GM12878 (cell line): Measurements from ENCODE around the gene FARS2.

Experiments used
- CBFB ChIP-seq: IDR thresholded peaks from 2 replicates; pipeline ENCODE4 v1.6.1; 2016; ENCODE audit warnings: antibody characterized with exemption, low read depth
- LARP7 ChIP-seq: fragments of 450-650 bp; IDR thresholded peaks from 2 replicates; pipeline ENCODE4 v1.6.1; 2017; ENCODE audit warnings: mild to moderate bottlenecking
- MTA2 ChIP-seq: fragments of 450-650 bp; IDR thresholded peaks from 2 replicates; pipeline ENCODE4 v1.6.1; 2016; ENCODE audit warnings: low read depth, mild to moderate bottlenecking, moderate library complexity
- TF ChIP-seq, protein P1 (sequence below): fragments of 450-650 bp; formaldehyde crosslinking; IDR thresholded peaks from 2 replicates; pipeline ENCODE4 v1.4.0; 2022; ENCODE audit warnings: mild to moderate bottlenecking, moderate library complexity
- TF ChIP-seq, protein P2 (sequence below): IDR thresholded peaks from 2 replicates; pipeline ENCODE4 v1.6.1; 2011; ENCODE audit warnings: mild to moderate bottlenecking, low read depth, low read length, moderate library complexity; ENCODE audit not compliant: insufficient replicate concordance
- TF ChIP-seq, protein P3 (sequence below), 3 experiments: IDR thresholded peaks in 2 of 3; conservative IDR thresholded peaks in 1 of 3; 2 replicates each; pipeline ENCODE4 v1.5.1; 2011; ENCODE audit warnings: low read depth in 3 of 3, low read length in 3 of 3, mild to moderate bottlenecking in 3 of 3, control low read depth in 2 of 3, moderate library complexity in 2 of 3, inconsistent platforms in 1 of 3, mixed read lengths in 1 of 3; ENCODE audit not compliant: control insufficient read depth in 2 of 3, insufficient read depth in 1 of 3; ENCODE audit errors: extremely low read depth in 1 of 3
- TF ChIP-seq, protein P4 (sequence below): fragments of 450-650 bp; IDR thresholded peaks from 2 replicates; pipeline ENCODE4 v1.6.1; 2016; ENCODE audit warnings: mild to moderate bottlenecking

DNA sequence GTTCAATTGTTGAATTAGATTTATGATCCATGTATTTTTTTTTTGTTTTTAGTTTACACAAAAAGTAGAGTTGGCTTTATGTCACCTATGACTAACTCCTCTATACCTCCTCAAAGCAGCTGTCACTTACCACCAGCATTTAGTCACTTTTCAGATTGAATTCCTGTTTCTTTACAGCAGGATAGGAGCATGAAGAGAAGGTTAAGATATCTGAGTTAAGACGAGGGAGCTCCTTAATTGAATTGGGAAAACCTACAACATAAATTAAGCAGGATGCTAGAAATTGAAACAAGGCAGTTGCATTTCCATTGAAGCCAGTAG lies 237.2 kb downstream of the FARS2 start:
- TF ChIP-seq, protein P1, sequence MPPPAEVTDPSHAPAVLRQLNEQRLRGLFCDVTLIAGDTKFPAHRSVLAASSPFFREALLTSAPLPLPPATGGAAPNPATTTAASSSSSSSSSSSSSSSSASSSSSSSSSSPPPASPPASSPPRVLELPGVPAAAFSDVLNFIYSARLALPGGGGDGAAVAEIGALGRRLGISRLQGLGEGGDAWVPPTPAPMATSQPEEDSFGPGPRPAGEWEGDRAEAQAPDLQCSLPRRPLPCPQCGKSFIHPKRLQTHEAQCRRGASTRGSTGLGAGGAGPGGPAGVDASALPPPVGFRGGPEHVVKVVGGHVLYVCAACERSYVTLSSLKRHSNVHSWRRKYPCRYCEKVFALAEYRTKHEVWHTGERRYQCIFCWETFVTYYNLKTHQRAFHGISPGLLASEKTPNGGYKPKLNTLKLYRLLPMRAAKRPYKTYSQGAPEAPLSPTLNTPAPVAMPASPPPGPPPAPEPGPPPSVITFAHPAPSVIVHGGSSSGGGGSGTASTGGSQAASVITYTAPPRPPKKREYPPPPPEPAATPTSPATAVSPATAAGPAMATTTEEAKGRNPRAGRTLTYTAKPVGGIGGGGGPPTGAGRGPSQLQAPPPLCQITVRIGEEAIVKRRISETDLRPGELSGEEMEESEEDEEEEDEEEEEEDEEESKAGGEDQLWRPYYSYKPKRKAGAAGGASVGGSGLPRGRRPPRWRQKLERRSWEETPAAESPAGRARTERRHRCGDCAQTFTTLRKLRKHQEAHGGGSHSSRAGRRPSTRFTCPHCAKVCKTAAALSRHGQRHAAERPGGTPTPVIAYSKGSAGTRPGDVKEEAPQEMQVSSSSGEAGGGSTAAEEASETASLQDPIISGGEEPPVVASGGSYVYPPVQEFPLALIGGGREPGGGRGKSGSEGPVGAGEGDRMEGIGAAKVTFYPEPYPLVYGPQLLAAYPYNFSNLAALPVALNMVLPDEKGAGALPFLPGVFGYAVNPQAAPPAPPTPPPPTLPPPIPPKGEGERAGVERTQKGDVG (CRISPR knock-in tag): no peak
- TF ChIP-seq, protein P2, sequence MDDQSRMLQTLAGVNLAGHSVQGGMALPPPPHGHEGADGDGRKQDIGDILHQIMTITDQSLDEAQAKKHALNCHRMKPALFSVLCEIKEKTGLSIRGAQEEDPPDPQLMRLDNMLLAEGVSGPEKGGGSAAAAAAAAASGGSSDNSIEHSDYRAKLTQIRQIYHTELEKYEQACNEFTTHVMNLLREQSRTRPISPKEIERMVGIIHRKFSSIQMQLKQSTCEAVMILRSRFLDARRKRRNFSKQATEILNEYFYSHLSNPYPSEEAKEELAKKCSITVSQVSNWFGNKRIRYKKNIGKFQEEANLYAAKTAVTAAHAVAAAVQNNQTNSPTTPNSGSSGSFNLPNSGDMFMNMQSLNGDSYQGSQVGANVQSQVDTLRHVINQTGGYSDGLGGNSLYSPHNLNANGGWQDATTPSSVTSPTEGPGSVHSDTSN: no peak
- no peak for TF ChIP-seq CBFB
- TF ChIP-seq, protein P3, sequence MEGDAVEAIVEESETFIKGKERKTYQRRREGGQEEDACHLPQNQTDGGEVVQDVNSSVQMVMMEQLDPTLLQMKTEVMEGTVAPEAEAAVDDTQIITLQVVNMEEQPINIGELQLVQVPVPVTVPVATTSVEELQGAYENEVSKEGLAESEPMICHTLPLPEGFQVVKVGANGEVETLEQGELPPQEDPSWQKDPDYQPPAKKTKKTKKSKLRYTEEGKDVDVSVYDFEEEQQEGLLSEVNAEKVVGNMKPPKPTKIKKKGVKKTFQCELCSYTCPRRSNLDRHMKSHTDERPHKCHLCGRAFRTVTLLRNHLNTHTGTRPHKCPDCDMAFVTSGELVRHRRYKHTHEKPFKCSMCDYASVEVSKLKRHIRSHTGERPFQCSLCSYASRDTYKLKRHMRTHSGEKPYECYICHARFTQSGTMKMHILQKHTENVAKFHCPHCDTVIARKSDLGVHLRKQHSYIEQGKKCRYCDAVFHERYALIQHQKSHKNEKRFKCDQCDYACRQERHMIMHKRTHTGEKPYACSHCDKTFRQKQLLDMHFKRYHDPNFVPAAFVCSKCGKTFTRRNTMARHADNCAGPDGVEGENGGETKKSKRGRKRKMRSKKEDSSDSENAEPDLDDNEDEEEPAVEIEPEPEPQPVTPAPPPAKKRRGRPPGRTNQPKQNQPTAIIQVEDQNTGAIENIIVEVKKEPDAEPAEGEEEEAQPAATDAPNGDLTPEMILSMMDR (IDR thresholded peaks at IDR 0.05 in 2 of 3, conservative IDR thresholded peaks at IDR 0.05 in 1 of 3; ENCODE audit: control insufficient read depth in 2 of 3, extremely low read depth in 1 of 3, insufficient read depth in 1 of 3, low read depth in 3 of 3, low read length in 3 of 3): no peak
- no peak for TF ChIP-seq MTA2
- no peak for TF ChIP-seq LARP7
- TF ChIP-seq, protein P4, sequence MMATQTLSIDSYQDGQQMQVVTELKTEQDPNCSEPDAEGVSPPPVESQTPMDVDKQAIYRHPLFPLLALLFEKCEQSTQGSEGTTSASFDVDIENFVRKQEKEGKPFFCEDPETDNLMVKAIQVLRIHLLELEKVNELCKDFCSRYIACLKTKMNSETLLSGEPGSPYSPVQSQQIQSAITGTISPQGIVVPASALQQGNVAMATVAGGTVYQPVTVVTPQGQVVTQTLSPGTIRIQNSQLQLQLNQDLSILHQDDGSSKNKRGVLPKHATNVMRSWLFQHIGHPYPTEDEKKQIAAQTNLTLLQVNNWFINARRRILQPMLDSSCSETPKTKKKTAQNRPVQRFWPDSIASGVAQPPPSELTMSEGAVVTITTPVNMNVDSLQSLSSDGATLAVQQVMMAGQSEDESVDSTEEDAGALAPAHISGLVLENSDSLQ: no peak
